Upper lobe of left lung (tissue), 4 donors: ENCODE data around the gene LIG1.

ENCODE experiments used
- CTCF ChIP-seq, 6 experiments: fragments of 450-650 bp in 4 of 6; fragments of 200-600 bp in 2 of 6; sonication (generic) in 2 of 6; IDR thresholded peaks; one replicate each; pipeline ENCODE4 v1.5.1; 2016 to 2019; ENCODE audit warnings: antibody characterized with exemption in 6 of 6
- POLR2A ChIP-seq, 4 donors: fragments of 450-650 bp; IDR thresholded peaks; one replicate each; pipeline ENCODE4 v1.5.1; 2016 to 2017; ENCODE audit warnings: antibody characterized with exemption in 4 of 4, mild to moderate bottlenecking in 2 of 4
- POLR2AphosphoS5 ChIP-seq, 2 donors: sonication (generic); formaldehyde crosslinking; IDR thresholded peaks; one replicate each; pipeline ENCODE4 v1.5.1; 2017; ENCODE audit warnings: antibody characterized with exemption in 2 of 2

GRCh38 chr19:48135411-48135810 is 34.7 kb downstream of the LIG1 start:
- no peak for TF ChIP-seq POLR2AphosphoS5 (IDR thresholded peaks at IDR 0.05)
- TF ChIP-seq POLR2A (IDR thresholded peaks at IDR 0.05): no peak
- no peak for TF ChIP-seq CTCF (IDR thresholded peaks at IDR 0.05)
